ENCODE measurements around the gene F7. TPM values are rescaled to one million over a fixed set of nuclear protein-coding genes. Genes with fewer than 3 reads are reported as not detected.

F7 gene
- total and polyA plus RNA-seq, 2 donors (not counting 3 experiments of a cell fraction or from before 2014, with no cell fraction given), result not detected

- Histone ChIP-seq H3K4me1 (ENCODE audit: control insufficient read depth, extremely low read depth, insufficient read depth, low read length) (no peaks in the 10 kb centered on the region), H3K9me3 (replicated peaks; ENCODE audit: control insufficient read depth, insufficient read depth, low read length) (no peaks in the 10 kb centered on the region), H3K9me1 (replicated peaks; ENCODE audit: control insufficient read depth, extremely low read depth, insufficient read depth, low read length) (no peaks in the 10 kb centered on the region), H4K20me1 (replicated peaks; ENCODE audit: control insufficient read depth, extremely low read depth, insufficient read depth, low read length) (no peaks in the 10 kb centered on the region), H3K36me3 (ENCODE audit: control insufficient read depth in 2 of 2, extremely low read depth in 1 of 2, insufficient read depth in 2 of 2, low read length in 2 of 2) (no peaks in the 10 kb centered on the region), H3K27ac (ENCODE audit: insufficient read depth, low read depth, low read length) (no peak overlapping the region), H3K9ac (replicated peaks; ENCODE audit: extremely low read depth, insufficient read depth, low read length) (no peak overlapping the region), H2AFZ (ENCODE audit: low read depth, low read length) (no peak overlapping the region), H3K79me2 (ENCODE audit: control insufficient read depth, insufficient read depth, low read length) (no peaks in the 10 kb centered on the region), H3K4me2 (ENCODE audit: insufficient read depth, low read length) (no peak overlapping the region), H3K4me3 (replicated peaks in 1 of 3; ENCODE audit: insufficient read depth in 1 of 3, low read depth in 1 of 3, low read length in 3 of 3) (no peak overlapping the region), H3K27me3 (ENCODE audit: control insufficient read depth in 2 of 2, insufficient read depth in 2 of 2, low read length in 2 of 2) (peaks cover 0 to 2% of the 10 kb centered on the region in 2 experiments)
- TF ChIP-seq POLR2A (IDR thresholded peaks at IDR 0.05; ENCODE audit: low read depth, low read length), result no peak
- no peak for TF ChIP-seq POLR2AphosphoS5 (IDR thresholded peaks at IDR 0.05; ENCODE audit: insufficient read depth, low read depth, low read length)
- no peak for TF ChIP-seq MYC (IDR thresholded peaks at IDR 0.05; ENCODE audit: low read depth, low read length)
- TF ChIP-seq JUN (IDR thresholded peaks at IDR 0.05; ENCODE audit: borderline replicate concordance, insufficient read depth, insufficient read length, low read depth), result no peak
- TF ChIP-seq FOS (IDR thresholded peaks at IDR 0.05; ENCODE audit: borderline replicate concordance, insufficient read depth, low read length), result no peak
- CTCF ChIA-PET, result no interaction called here
- DNase-seq (ENCODE audit: low read depth, low spot score) (no peak), FAIRE-seq (no peak)
- POLR2A ChIA-PET, result no interaction called here
- no TSS peak for BruUV-seq (replicated peaks)
- intact Hi-C loops (cut with micrococcal nuclease) (no loop called here), dilution Hi-C loops (cut with MboI; ENCODE audit: extremely low pct_ligation_motif_present, low sequenced_read_pairs) (no loop called here)
These were observed 41.2 kb downstream of the F7 start for GRCh38 chr13:113146750-113147149.

- no peaks in the 10 kb centered on the region for H3K36me3 ChIP-seq (ENCODE audit: control insufficient read depth in 2 of 2, extremely low read depth in 1 of 2, insufficient read depth in 2 of 2, low read length in 2 of 2)
- H3K27ac ChIP-seq (ENCODE audit: insufficient read depth, low read depth, low read length), result no peak overlapping the region
- H3K4me3 ChIP-seq (replicated peaks in 1 of 3; ENCODE audit: insufficient read depth in 1 of 3, low read depth in 1 of 3, low read length in 3 of 3), result no peak overlapping the region
- H3K9me3 ChIP-seq (replicated peaks; ENCODE audit: control insufficient read depth, insufficient read depth, low read length), result no peaks in the 10 kb centered on the region
- H2AFZ ChIP-seq (ENCODE audit: low read depth, low read length), result no peak overlapping the region
- ChIA-PET POLR2A (no interaction called here), CTCF (no interaction called here)
- TF ChIP-seq JUN (IDR thresholded peaks at IDR 0.05; ENCODE audit: borderline replicate concordance, insufficient read depth, insufficient read length, low read depth), result no peak
- TF ChIP-seq MAX (IDR thresholded peaks at IDR 0.05; ENCODE audit: insufficient read depth, insufficient read length), result no peak
- no peak for TF ChIP-seq GATA2 (IDR thresholded peaks at IDR 0.05; ENCODE audit: insufficient read depth, insufficient read length, low read depth, low read length)
- dilution Hi-C loops (cut with MboI; ENCODE audit: extremely low pct_ligation_motif_present, low sequenced_read_pairs), result no loop called here
- FAIRE-seq (no peak), DNase-seq (ENCODE audit: low read depth, low spot score) (no peak)
- no peak overlapping the region for H3K9ac ChIP-seq (replicated peaks; ENCODE audit: extremely low read depth, insufficient read depth, low read length)
- intact Hi-C loops (cut with micrococcal nuclease), result no loop called here
- H3K4me1 ChIP-seq (ENCODE audit: control insufficient read depth, extremely low read depth, insufficient read depth, low read length), result no peaks in the 10 kb centered on the region
- peaks cover 0 to 4% of the 10 kb centered on the region in 2 experiments for H3K27me3 ChIP-seq (ENCODE audit: control insufficient read depth in 2 of 2, insufficient read depth in 2 of 2, low read length in 2 of 2)
- no peak overlapping the region for H3K4me2 ChIP-seq (ENCODE audit: insufficient read depth, low read length)
- H3K79me2 ChIP-seq (ENCODE audit: control insufficient read depth, insufficient read depth, low read length), result no peaks in the 10 kb centered on the region
- BruUV-seq (replicated peaks), result no TSS peak
- H4K20me1 ChIP-seq (replicated peaks; ENCODE audit: control insufficient read depth, extremely low read depth, insufficient read depth, low read length), result no peaks in the 10 kb centered on the region
- H3K9me1 ChIP-seq (replicated peaks; ENCODE audit: control insufficient read depth, extremely low read depth, insufficient read depth, low read length), result no peaks in the 10 kb centered on the region
These were observed 41.6 kb downstream of the F7 start for GRCh38 chr13:113147206-113147605.
